ENCODE measurements around the gene ANKRD35. TPM values are rescaled to one million over a fixed set of nuclear protein-coding genes. Genes with fewer than 3 reads are reported as not detected.
A peak's percentile ranks its signal among the peaks of the same experiment; 100 is the strongest.

ANKRD35 gene
- total and polyA plus RNA-seq, 9 of the 15 experiments (the other 6 are each of a cell fraction or from before 2014, with no cell fraction given) = 0.07 to 0.14 (median 0.07) TPM; not detected in 5

DNA sequence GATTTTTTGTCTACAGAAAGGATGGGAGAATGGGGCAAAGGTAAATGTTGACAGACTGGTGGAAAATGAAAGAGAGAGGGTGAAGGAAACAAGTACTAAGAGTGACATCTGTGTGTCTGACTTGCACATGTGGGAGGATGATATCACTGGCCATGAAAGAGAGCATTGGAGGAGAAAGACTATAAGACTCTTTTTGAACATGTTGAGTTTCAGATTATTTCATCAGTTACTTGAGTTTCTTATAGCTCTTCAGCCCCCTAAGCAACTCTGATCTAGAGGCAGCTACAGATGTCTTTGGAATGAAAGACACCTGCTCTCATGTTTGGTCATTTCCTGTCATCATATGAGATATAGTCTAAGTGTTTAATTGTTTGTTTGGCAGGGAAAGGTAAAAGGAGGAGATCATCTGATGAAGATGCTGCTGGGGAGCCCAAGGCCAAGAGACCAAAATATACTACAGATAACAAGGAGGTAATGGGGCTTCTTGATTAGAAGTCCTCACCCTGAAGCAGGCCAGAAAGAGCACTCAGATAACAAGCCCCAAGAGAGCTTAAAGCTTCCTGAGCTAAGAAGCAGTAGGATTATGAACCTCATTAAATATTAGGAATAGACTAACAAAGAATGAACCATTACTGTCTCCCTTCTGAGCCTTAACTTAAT lies 57.2 kb downstream of the ANKRD35 start:
- Histone ChIP-seq H3K9me1 (ENCODE audit: control insufficient read depth, insufficient read depth, low read length) (no peaks in the 10 kb centered on the region), H3K4me2 (ENCODE audit: insufficient read depth, low read length) (peak overlapping the region; percentile 12; the same call in 1 of the 2 replicates), H3K27ac (ENCODE audit: extremely low read depth, low read depth, low read length) (no peak overlapping the region; the same call in 2 of the 3 replicates), H3K9me3 (replicated peaks; ENCODE audit: control insufficient read depth, insufficient read depth, low read depth, low read length) (no peaks in the 10 kb centered on the region), H3K9ac (ENCODE audit: insufficient read depth in 1 of 2, low read depth in 2 of 2, low read length in 2 of 2) (no peak overlapping the region), H3K27me3 (ENCODE audit: control insufficient read depth in 2 of 2, insufficient read depth in 2 of 2, low read length in 2 of 2) (no peaks in the 10 kb centered on the region), H2AFZ (ENCODE audit: low read depth, low read length) (no peak overlapping the region), H4K20me1 (replicated peaks; ENCODE audit: control insufficient read depth, insufficient read depth, low read length) (no peaks in the 10 kb centered on the region), H3K79me2 (ENCODE audit: control insufficient read depth, insufficient read depth, low read length) (peaks cover 30% of the 10 kb centered on the region), H3K4me1 (replicated peaks in 1 of 2; ENCODE audit: control insufficient read depth in 2 of 2, insufficient read depth in 2 of 2, low read length in 2 of 2) (peaks cover 7 to 20% of the 10 kb centered on the region in 2 experiments; a peak in 4 of 5 replicates), H3K4me3 (no peak overlapping the region), H3K36me3 (ENCODE audit: control insufficient read depth, insufficient read depth, low read length) (peaks cover 76% of the 10 kb centered on the region)
- intact Hi-C loops (cut with micrococcal nuclease) = loop anchor here (10.0 kb wide), 1 partner anchor 84 kb away; no protein-coding TSS in a partner anchor
- in situ Hi-C loops (cut with MboI) = no loop called here
- ChIA-PET POLR2A (interaction anchor here (0.6 to 4.8 kb wide), 4 partner anchors 8 to 177 kb away, joined by 3 to 40 read pairs (median 4); partner anchors contain the start of gene NUDT17), CTCF (ENCODE audit: low intra/inter-chr PET ratio) (no interaction called here)
- ATAC-seq (no peak), DNase-seq (ENCODE audit: extremely low read depth in 1 of 4, low spot score in 3 of 4) (peak in 1 of 4 experiments; percentile 31), FAIRE-seq (no peak)
- BruUV-seq (replicated peaks) = no TSS peak
- TF ChIP-seq CXXC5 (CRISPR knock-in tag; IDR thresholded peaks at IDR 0.05) = 0 out of 2 replicates have a peak, but pooled peaks have one; percentile 27
- TF ChIP-seq, protein P1, sequence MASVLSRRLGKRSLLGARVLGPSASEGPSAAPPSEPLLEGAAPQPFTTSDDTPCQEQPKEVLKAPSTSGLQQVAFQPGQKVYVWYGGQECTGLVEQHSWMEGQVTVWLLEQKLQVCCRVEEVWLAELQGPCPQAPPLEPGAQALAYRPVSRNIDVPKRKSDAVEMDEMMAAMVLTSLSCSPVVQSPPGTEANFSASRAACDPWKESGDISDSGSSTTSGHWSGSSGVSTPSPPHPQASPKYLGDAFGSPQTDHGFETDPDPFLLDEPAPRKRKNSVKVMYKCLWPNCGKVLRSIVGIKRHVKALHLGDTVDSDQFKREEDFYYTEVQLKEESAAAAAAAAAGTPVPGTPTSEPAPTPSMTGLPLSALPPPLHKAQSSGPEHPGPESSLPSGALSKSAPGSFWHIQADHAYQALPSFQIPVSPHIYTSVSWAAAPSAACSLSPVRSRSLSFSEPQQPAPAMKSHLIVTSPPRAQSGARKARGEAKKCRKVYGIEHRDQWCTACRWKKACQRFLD (CRISPR knock-in tag; IDR thresholded peaks at IDR 0.05) = peak; percentile 46; the same call in 1 of the 2 replicates
- TF ChIP-seq ATF7 (IDR thresholded peaks at IDR 0.05) = 0 out of 2 replicates have a peak, but pooled peaks have one; percentile 24
- TF ChIP-seq HDAC8 (tag; IDR thresholded peaks at IDR 0.05) = no peak
- no peak for TF ChIP-seq PTRF (tag; IDR thresholded peaks at IDR 0.05)
- TF ChIP-seq, protein P2, sequence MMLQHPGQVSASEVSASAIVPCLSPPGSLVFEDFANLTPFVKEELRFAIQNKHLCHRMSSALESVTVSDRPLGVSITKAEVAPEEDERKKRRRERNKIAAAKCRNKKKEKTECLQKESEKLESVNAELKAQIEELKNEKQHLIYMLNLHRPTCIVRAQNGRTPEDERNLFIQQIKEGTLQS (IDR thresholded peaks at IDR 0.05) = peak; percentile 48; the same call in 1 of the 2 replicates
- TF ChIP-seq, protein P2 (CRISPR knock-in tag; conservative IDR thresholded peaks at IDR 0.05) = no peak
- 0 out of 2 replicates have a peak, but pooled peaks have one; percentile 27 for TF ChIP-seq SMAD4 (CRISPR knock-in tag; conservative IDR thresholded peaks at IDR 0.05)
- no peak for TF ChIP-seq CBX3 (IDR thresholded peaks at IDR 0.05; ENCODE audit: borderline replicate concordance in 1 of 2, low read length in 2 of 2)
- TF ChIP-seq TCF3 (CRISPR knock-in tag; IDR thresholded peaks at IDR 0.05) = peak; percentile 66
- no peak for TF ChIP-seq BACH1 (tag; IDR thresholded peaks at IDR 0.05)
- peak; percentile 49 for TF ChIP-seq TAL1 (IDR thresholded peaks at IDR 0.05)
- TF ChIP-seq CBFA2T3 (IDR thresholded peaks at IDR 0.05) = peak; percentile 34
- TF ChIP-seq PTBP1 (IDR thresholded peaks at IDR 0.05; ENCODE audit: low read depth, low read length) = no peak
- TF ChIP-seq SRSF3 (IDR thresholded peaks at IDR 0.05; ENCODE audit: insufficient read depth, low read length) = no peak
- TF ChIP-seq SOX6 (IDR thresholded peaks at IDR 0.05) = 0 out of 2 replicates have a peak, but pooled peaks have one; percentile 41
- TF ChIP-seq ZKSCAN8 (CRISPR knock-in tag; IDR thresholded peaks at IDR 0.05) = 0 out of 2 replicates have a peak, but pooled peaks have one; percentile 41
- TF ChIP-seq ZNF589 (CRISPR knock-in tag; IDR thresholded peaks at IDR 0.05; ENCODE audit: low read depth) = 0 out of 2 replicates have a peak, but pooled peaks have one; percentile 44
- TF ChIP-seq ZNF584 (CRISPR knock-in tag; IDR thresholded peaks at IDR 0.05; ENCODE audit: low read depth) = peak; percentile 68; the same call in 1 of the 2 replicates
- no peak for TF ChIP-seq CEBPG (CRISPR knock-in tag; IDR thresholded peaks at IDR 0.05)
- TF ChIP-seq CEBPG (tag; conservative IDR thresholded peaks at IDR 0.05 in 1 of 2, IDR thresholded peaks at IDR 0.05 in 1 of 2) = peak in 1 of 2 experiments; percentile 69; a peak in 2 of 4 replicates
